Nucleus accumbens (tissue), 56 donors: ENCODE measurements around the gene CD8B2.
"Not testable (repeated sequence)": the region's sequence is repeated elsewhere in the genome, so short reads cannot be mapped to it uniquely, and the experiment has no call there.

Experiments
- DNase-seq, 56 donors: peaks; one replicate each; lab custom pipeline; 2025; lab: John Stamatoyannopoulos, UW

The CD8B2 gene

DNA sequence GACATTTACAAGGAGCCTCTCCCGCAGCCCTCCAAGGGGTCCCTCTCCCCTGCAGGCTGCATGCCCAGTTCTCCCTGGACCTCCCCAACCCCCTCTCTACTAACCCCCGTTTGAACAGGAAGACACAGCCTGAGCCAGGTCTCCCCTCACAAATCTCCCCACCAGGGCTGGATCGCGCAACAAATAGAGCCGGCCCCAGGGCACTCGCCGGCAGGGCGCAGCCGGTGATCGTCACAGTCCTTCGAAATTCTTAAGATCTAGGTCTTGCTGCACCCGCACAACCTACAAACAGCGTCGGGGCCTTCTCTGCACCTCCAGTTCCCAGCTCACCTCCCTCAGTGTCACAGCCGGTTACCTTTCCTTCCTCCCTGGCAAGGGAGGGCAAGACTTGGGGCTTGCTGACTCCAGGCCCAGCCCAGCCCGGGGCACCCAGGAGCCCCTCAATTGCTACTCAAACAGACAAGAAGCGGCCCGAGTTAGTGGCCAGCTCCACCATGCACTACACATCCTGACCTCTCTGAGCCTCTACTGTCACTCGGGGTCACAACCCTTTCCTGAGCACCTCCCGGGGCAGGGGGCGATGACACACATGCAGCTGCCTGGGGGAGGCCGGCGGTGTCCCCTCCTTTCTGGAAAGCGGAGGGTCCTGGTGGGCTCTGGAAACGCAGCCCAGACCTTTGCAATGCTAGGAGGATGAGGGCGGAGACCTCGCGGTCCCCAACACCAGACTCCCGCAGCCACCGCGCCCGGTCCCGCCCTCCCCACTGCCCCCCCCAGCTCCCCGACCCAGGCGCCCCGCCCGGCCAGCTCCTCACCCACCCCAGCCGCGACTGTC lies at the start of gene CD8B2:
Gene CD8B2 (plus strand): TSS at position 814 of the 835 bp plus-strand sequence. CDS start 63 bp downstream, outside the sequence.
- DNase-seq, result not testable (repeated sequence)

GRCh38 chr2:106461882-106462281 lies 25.3 kb upstream of the CD8B2 start:
- DNase-seq, result not testable (repeated sequence)

DNA sequence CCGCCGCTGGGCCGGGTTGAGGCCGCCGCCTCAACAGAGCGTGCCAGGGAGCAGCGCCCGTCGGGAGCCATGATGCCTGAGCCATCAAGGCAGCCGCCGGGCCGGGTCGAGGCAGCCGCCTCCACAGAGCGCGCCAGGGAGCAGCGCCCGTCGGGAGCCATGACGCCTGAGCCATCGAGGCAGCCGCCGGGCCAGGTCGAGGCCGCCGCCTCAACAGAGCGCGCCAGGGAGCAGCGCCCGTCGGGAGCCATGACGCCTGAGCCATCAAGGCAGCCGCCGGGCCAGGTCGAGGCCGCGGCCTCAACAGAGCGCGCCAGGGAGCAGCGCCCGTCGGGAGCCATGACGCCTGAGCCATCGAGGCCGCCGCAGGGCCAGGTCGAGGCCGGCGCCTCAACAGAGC lies 19.6 kb upstream of the CD8B2 start:
- not testable (repeated sequence) for DNase-seq

DNA sequence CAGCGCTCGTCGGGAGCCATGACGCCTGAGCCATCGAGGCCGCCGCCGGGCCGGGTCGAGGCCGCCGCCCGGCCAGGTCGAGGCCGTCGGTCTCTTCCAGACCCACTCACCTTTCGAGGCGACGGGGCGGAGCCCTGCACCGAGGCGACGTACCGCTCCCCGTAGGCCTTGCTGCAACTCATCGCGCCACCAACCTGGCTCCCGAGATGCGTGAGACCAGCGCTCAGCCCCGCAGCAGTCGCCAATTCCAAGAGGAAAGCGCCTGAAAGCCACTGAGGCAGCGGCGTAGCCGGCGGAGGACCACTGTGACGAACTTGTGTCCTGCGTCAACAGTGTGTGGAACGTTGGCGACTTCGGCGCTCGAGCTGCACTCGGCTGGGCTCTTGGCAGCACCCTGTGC lies 19.1 kb upstream of the CD8B2 start, which contains the start of gene RGPD3:
Gene RGPD3 (minus strand): TSS at position 307 of the 400 bp plus-strand sequence. CDS start 125 bp downstream, at position 182.
- not testable (repeated sequence) for DNase-seq

DNA sequence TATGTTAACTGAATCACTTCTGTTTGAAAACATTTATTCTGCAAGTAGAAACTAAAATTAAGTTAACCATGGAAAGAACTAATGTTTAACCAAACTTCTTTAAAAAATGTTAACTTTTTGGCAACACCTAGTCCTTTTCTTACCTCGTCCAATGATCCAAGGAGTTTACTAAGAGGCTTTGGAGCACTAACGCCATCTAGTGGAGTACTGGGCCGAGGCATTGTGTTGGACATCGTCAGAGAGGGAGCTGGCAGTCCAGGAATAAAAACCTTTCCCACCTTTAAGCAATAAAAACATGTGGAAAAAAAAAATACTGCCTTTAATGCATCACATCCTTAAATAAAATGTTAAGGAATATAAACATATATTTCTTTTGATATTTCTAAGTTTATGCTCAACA lies 16.5 kb upstream of the CD8B2 start:
- DNase-seq, result not testable (repeated sequence)

DNA sequence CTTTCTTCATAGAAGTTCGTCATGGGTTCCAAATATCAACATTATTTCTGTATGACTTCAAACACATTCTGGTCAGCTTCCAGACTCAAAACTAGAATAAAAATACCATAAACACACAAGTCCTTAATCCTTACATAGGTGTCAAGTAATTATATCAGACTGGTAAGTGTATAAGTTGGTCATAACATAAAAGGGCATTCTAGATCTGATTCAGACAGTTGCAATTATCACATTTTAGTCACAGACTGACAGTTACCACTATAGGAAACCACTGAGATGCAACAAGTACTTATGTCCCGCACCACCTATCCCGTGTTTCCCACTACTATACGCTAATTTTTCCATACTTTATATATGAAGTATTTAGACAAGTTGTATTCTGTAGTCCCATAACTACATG lies 9.5 kb upstream of the CD8B2 start:
- DNase-seq, result not testable (repeated sequence)

- DNase-seq, result not testable (repeated sequence)
Observed at GRCh38 chr2:106479563-106479962, 7.6 kb upstream of the CD8B2 start.

GRCh38 chr2:106487386-106488191 lies 425 bp downstream of the CD8B2 start:
- DNase-seq, result not testable (repeated sequence)

DNA sequence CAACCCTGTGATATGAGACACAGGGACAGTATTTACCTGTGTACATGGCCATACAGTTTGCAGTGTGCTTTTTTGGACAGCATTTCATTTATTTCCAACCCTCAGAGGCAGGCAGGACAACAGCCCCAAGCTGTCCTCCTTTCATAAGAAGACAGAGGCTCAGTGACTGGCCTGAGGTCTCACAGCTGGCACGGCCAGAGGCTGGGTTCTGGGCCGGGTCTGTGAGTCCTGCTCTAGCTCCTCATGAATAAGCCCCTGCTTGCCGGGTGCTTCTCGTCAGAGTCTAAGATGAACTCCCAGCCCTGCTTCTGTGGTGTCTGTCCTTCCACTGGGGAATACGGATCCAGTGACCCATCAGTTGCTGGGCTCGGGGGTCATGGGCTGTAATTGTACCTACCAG lies 2.5 kb downstream of the CD8B2 start:
- DNase-seq, result not testable (repeated sequence)

DNA sequence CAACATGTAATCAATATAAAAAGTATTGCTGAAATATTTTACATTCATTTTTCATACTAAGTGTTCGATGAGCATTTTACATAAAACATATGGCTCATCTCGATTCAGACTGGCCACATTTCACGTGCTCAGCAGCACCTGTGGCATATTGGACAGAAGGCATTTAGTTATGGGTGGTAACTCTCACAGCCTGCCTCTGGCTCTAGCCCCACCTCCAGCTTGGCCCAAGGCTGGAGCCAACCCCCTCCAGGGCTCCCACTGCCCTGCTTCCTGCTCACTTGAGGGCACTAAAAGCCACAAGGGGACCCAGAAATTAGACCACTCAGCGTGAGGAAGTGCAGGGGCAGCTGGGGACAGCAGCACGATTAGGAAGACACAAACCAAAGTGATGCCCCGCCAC lies 5.2 kb downstream of the CD8B2 start:
- not testable (repeated sequence) for DNase-seq

DNA sequence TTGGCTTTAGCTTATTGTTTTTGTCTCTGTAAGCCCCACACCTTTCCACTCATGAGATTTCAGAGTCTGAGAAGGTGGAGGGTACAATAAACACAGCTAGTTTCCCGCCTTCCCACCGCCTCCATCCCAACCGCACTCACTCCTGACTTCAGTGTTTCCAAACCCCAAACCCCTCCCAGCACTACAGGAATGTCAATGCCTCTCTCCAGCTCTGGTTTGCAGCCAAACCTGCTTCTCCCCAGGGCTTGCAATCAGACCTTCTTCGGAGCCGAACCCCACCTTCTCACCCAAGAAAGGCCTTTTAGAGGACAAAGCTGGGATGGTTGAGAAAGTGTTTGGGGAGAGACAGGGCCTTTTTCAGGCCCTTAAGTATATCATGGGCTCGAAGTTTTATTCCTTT lies 5.7 kb downstream of the CD8B2 start:
- DNase-seq, result not testable (repeated sequence)

GRCh38 chr2:106498549-106498948 lies 11.4 kb downstream of the CD8B2 start:
- not testable (repeated sequence) for DNase-seq

DNA sequence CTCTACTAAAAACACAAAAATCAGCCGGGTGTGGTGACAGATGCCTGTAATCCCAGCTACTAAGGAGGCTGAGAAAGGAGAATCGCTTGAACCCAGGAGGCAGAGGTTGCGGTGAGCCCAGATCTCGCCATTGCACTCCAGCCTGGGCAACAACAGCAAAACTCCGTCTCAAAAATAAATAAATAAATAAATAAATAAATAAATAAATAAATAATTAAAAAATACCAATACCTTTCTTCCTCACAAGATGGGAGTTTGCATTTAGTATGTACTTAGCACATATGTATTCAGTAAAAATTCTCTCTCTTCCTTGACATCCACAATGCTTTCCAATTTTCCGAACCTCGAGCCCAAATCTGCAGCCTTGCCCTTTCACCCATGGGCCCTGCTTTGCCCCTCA lies 13.2 kb downstream of the CD8B2 start:
- DNase-seq, result not testable (repeated sequence)

- DNase-seq, result not testable (repeated sequence)
Observed at GRCh38 chr2:106502351-106502750, 15.2 kb downstream of the CD8B2 start.

DNA sequence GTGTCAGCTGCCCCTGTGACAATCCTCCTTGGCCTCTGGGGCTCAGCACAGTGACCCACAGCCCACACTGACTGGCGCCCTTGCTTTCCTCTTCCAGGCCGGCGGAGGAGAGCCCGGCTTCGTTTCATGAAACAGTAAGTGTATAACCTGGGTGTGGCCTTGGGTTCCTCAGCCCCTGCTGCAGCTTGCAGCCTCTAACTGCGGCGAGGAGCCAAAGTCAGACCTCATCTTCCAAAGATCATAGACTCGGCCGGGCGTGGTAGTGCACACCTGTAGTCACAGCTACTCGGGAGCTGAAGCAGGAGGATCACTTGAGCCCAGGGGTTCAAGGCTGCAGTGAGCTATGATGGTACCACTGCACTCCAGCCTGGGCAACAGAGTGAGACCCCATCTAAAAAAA lies 17.0 kb downstream of the CD8B2 start:
- DNase-seq, result not testable (repeated sequence)

- DNase-seq, result not testable (repeated sequence)
Observed at GRCh38 chr2:106504787-106505186, 17.6 kb downstream of the CD8B2 start.

GRCh38 chr2:106506002-106506687 lies 19.0 kb downstream of the CD8B2 start:
- DNase-seq, result not testable (repeated sequence)

GRCh38 chr2:106508660-106509373 lies 21.7 kb downstream of the CD8B2 start:
- not testable (repeated sequence) for DNase-seq

- DNase-seq, result not testable (repeated sequence)
Observed at GRCh38 chr2:106509374-106509770, 22.2 kb downstream of the CD8B2 start.

- not testable (repeated sequence) for DNase-seq
Observed at GRCh38 chr2:106510791-106511190, 23.6 kb downstream of the CD8B2 start.
